CD1c-positive myeloid dendritic cell (primary cell): ENCODE data around the gene LEMD2.

ENCODE experiments used
- DNase-seq: peaks from one replicate; pipeline ENCODE4 v3.0.0-alpha.2; 2016; ENCODE audit errors: extremely low spot score

LEMD2 gene

DNA sequence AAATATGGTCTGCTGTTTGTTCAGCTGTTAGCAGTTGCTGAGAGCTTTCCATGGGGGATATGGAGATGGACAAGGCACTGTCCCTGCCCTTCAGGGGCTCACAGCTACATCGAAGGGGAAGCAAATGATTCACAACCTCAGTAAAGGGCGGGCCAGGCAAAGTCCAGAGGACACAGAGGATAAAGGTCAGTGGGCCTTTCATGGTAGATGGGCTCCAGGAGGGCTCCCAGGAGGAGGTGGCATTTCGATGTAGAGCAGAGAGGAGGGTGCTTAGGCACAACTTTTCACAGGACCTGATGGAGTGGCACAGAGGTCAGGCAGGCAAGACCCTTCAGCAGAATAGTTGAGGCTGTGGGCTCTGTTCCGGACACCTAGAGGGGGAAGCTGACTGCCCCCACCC, 30.1 kb upstream of the LEMD2 start:
- no peak for DNase-seq

DNA sequence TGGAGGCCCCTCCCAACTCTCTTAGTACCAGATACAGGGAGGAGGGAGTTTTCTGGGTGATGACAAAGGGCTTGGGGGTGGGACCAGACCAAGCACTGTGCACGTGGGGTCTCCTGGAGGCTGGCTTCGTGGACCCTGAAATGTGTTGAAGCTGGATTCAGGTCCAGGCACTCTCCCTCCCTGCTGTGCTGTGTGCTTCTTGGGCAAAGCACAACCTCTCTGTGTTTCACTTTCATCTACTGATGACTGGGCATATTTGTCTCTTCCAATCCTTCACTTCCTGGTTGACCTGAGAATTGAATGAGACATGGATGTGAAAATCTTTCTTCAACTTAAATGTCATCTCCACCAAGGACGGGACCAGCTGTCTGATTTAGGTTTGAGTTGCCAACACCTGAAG, 29.4 kb upstream of the LEMD2 start:
- no peak for DNase-seq

DNA sequence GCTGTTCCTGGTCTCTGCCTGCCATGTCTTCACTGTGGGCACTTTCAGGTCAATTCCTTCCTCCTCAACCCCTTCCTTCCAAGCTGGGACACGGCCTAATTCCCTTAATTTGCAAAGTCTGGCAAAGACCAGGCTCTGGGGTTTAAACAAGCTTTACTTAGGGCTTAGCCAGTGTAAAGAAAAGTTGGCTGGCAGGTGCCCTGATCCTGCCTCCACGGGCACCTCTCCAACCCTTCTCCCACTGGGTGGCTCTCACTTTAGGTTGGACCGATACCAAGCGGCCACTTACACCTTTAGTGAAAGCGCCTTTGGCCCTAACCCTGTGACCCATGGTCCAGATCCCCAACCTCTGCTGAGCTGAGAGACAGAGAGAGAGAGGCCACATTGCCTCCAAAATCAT, 28.6 kb upstream of the LEMD2 start:
- no peak for DNase-seq

DNA sequence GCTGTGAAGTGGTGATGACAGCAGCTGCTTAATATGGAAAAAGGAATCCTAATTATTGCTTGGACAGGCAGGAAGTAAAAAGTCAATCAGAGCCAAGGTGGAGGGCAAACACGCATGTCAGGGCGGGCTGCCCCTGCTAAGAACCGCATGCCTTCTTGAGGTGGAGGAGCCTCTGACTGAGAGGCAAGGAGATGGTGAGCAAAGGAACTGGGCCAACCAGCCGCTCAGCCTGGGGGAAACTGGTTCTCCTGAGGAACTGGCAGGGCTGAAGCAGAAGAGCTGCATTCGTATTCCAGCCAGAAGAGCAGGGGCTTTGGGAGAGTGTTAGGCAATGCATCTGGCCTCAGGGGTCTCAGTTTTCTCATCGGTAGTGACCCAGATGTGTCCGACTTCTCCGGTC, 28.0 kb upstream of the LEMD2 start:
- no peak for DNase-seq

DNA sequence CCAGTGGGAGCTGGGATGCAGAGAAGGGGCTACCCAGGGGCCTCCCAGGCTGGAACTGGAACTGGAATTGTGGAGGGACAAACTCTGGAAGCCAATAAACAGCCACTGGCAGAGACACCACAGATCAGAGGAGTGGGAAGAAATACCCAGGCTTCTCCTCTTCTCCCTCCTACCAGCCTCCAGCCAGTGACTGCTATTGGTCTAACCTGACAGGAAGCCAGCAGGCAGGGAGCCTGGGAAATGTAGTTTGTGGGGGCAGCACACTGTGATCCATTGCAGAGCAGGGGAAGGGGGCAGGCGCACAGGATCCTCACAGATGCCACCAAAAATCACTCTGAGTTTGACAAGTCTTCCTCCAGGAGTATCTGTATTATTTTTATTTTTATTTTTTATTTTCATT, 26.9 kb upstream of the LEMD2 start:
- DNase-seq: peak; percentile 7

DNA sequence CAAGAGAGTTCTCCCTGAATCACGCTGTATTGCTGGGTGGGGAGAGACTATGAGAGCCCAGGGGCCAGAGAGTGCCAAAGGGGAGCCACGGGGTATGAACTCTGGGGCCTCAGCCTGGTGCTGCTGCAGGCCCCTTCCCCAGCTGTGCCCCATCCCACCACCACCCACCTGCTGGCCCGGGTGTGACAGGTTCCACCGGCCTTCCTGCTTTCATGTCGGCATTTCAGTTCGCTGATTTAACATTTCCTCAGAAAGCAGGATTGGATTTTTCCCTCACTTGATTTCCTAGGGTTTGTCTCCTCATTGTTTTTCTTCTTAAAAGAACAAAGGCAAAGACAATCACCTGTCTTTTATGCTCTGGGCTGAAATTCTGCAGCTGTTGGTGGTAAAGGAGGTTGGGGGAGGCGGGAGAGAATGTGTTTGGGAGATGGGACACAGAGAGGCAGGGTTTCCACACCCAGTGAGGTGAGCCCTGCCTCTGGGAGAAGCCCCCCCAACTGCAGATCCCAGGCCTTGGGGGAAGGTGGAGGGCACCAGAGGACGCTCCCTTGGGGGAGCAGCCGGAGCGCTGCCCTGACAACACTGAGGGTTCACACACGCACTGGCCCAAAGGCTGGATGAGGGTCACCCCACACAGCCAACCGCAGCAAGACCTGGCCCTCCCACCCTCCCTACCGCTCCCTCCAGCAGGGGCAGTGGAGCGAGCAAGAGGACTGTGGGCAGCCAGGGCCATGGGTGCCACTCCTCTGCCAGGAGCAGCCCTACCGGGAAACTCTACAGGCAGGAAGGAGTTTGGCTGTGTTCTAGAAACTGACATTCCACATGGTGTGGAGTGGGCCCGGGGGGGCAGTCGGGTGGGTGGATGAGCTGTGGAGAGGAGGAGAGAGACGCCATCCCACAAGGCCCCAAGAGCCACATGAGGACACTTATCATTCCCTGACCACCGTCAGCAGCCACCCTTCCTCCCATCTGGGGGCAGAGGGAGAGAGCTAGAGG, 25.4 kb upstream of the LEMD2 start:
- no peak for DNase-seq

- DNase-seq: no peak
Measured at GRCh38 chr6:33813246-33813904, 24.4 kb upstream of the LEMD2 start.

DNA sequence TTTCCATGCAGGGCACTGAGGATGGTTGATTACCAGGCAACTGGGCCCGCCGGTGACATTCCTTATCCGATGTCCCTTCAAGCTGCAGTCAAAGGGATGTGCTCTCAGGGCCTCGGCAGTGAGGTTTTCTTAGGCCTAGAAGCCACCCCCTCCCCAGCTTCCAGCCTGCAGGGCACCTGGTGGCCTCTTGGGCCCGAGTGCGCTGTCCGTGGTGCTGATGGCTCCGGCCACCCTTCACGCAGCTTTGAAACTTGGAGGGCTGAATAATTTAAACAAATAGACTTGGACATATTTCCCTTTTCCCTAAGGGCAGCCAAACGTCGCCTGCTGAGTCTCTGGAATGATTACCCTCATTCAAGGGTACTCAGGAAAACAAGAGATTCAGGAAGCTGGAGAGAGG, 23.7 kb upstream of the LEMD2 start:
- peak; percentile 55 for DNase-seq

GRCh38 chr6:33809594-33809993, 20.7 kb upstream of the LEMD2 start:
- no peak for DNase-seq

DNA sequence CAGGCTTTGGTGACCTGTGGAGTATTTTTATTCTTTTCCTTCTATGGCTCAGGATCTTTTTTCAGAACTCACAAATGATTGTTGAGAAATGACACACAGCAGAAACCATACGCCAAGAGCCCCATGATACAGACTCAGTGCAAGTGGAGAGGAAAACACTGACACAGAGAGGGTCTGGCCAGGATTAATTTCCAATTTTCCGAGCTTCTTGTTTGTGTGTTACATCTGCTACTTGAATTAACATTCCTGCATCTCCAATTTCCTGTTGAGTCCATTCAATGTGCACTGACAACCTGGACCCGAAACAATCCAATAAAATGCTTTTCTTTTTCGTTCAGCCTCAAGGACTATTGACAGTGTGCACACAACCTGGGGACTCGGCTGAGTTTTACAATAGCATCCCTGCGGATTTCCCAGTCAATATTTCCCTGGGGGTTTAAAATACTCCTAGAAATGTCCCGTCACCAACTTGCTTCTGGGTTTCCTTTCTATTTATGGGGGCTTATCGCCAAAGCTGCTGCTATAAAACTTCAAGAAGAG, 19.8 kb upstream of the LEMD2 start:
- DNase-seq: no peak

DNA sequence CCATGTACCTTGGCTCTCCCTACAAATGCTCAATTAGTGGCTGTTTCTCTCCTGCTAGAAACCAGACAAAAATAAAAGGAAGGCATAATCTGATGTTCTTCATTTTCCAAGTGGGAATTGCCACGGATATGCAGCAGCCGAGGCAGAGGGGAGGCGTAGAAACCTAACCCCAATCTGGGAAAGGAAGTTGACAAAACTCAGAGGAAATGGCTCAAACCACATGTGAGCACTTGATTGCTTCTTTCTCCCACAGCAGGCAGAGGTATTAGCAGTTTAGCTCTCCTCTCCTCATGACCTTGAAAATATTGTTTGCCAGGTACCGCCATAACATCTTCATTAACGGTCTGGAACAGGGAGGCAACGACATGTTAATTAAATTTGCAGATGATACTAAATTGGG, 18.7 kb upstream of the LEMD2 start:
- no peak for DNase-seq

DNA sequence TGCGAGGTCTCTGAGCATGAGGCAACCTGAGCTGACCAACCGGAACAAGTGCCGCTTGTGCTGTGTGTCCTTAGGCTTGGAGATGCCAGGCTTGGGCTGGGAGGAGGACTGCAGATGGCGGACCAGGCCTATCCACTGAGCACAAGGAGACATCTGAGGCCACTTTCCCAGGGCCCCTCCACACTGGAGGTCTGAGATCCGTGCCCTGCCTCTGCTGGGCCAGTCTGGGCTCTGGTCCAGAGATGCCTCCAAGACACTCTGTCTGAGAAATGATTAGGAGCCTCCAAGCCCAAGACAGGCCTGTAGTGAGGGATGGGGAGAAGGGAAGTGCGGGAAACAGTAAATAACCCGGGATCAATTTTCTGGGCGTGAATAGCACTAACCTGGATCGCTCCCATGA, 17.9 kb upstream of the LEMD2 start:
- DNase-seq: no peak

DNA sequence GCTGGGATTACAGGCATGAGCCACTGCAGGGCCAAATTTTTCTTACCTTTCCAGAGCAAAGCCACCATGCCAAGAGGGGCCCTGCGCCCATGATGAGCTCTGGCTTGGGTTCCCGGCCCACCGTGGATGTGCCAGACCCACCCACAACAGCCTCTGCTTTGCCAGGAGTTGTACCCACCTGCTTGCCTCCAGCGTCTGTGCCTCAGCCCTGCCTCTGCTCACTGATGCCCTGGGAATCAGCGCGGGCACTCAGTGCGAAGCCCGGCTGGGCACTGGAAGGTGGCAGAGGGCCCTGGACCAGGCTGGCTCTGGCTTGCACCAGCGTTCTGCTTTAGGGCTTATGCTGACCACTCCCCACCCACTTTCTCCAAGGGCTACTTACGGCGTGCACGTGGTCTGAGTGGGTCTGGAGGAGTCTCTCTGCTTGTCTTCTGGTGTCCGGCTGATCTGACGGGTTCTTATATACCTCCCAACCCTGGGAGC, 14.7 kb upstream of the LEMD2 start, which contains the start of gene MLN:
Gene MLN, minus strand, starts transcription at position 433 of the 483 bp plus-strand sequence. CDS start 2,840 bp downstream, outside the sequence.
- DNase-seq: no peak

DNA sequence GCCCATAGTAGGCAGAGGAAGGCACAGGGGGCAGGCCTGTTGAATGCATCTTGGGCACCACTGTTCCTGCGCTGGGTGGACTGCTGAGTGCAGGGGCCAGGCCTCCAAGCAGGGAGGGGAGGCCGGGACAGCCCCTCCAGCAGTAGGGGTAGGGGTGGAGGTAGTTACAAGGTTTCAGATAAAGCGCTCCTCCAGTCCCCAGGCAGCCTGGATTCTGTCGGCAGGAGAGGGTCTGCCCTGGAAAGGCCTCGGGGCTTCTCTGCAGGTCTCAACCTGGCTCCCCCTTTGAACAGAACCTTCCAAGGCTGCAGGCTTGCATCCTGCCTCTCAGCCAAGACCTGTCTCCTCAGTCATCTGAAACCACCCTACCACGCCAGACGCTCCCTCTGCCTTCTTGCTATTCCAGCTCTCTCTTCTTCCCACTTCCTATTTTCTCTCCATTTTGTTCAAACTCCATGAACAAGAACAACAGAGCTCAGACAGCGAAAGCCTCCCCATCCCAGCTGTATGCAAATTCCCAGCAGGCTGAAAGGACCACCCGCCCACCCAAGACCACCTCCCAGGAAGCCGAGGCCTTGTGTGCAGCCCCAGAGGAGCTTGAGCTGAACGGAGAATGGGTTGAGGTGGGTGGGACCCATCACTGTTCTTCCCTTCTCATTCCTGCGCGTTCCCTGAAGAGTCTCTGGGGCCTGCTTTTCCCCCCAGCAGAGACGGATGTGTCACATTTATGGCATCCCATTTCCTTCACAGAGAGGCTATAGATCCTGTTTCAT, 13.4 kb upstream of the LEMD2 start:
- DNase-seq: no peak

DNA sequence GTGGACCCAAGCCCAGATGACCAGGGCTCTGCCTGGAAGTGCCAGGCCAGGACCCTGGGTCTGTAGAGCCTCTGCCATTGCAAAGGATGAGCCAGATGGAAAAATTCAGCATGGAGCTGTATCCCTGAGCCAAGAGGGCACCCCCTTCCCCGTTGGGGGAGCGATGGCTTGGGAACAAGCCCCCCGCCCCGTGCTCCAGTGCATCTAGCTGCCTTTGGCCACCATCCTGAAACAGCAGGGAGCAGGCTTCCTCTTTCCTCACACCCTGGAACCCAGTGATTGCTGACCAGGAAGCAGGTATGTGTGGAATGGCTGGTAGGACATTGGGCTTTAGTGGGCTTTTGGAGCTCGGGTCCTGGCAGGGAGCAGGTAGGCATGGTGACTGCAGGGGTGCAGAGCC, 12.7 kb upstream of the LEMD2 start:
- no peak for DNase-seq

- DNase-seq: no peak
Measured at GRCh38 chr6:33800248-33800969, 11.5 kb upstream of the LEMD2 start.

- DNase-seq: no peak
Measured at GRCh38 chr6:33799454-33800113, 10.7 kb upstream of the LEMD2 start.

GRCh38 chr6:33798343-33798848, 9.5 kb upstream of the LEMD2 start:
- DNase-seq: no peak

DNA sequence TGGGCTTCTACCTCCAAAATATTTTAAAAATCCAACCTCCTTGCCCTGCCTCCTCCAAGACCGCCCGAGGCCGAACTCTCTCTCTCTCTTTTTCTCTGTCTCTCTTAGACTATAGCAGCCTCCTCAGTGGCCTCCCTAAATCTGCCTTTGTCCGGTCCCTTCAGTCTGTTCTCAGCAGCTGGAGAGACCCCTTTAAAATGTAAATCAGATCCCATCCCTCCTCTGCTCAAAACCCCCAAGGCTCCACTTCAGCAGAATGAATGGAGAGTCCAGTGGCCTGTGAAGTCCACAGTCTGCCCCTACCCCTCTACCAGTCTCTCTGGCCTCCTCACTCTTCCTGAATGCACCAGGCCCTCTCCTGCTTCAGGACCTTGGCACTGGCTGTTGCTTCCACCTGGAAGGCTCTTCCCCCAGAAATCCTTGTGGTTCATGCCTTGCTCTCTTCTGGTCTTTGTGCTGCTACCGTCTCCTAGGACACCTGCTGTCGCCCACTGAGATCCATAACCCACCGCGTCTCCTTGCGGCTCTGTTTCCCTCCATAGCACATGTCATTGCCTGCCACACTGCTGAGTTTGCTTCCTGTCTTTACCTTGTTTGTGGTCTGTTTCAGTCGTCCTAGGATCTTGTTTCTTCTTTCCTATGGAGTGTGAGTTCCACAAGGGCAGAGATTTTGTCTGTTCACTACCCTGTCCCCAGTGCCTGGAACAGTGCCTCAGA, 8.9 kb upstream of the LEMD2 start:
- no peak for DNase-seq
